ENCODE results near the gene MLPH. TPM values are rescaled to one million over a fixed set of nuclear protein-coding genes. Genes with fewer than 3 reads are reported as not detected.

MLPH gene
- total and polyA plus RNA-seq, 9 of the 15 experiments (the other 6 are each of a cell fraction or from before 2014, with no cell fraction given), result 0.22 TPM; not detected in 8

DNA sequence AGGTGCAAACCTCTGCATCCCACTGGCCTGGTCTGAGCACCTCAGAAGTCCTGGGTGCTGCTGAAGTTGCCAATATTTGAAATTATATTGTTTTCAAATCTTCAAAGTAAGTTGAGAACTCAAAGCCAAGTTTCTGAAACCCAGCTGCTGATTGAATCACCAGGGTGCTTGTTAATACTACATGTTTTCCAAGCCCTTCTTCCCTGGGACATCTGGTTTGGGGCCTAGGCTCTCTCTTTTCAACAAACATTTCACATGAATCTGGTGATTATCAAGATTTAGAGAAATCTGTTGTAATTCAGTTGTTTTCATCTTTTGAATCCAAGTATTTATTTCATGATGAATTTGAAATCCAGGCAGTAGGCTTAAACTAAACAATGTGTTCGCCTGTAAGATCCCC lies 24.4 kb downstream of the MLPH start:
- no TSS peak for BruUV-seq (replicated peaks)
- H3K9ac ChIP-seq (ENCODE audit: insufficient read depth in 1 of 2, low read depth in 2 of 2, low read length in 2 of 2), result no peak overlapping the region
- WGBS (ENCODE audit: insufficient coverage, low coverage, missing lambda C conversion rate), result 0% methylated on average over 1 of the region's 1 CpG
- no peaks in the 10 kb centered on the region for H3K9me3 ChIP-seq (replicated peaks; ENCODE audit: control insufficient read depth, insufficient read depth, low read depth, low read length)
- no peaks in the 10 kb centered on the region for H3K79me2 ChIP-seq (ENCODE audit: control insufficient read depth, insufficient read depth, low read length)
- no peaks in the 10 kb centered on the region for H4K20me1 ChIP-seq (replicated peaks; ENCODE audit: control insufficient read depth, insufficient read depth, low read length)
- no peaks in the 10 kb centered on the region for H3K36me3 ChIP-seq (ENCODE audit: control insufficient read depth, insufficient read depth, low read length)
- POLR2A ChIA-PET, result no interaction called here
- in situ Hi-C loops (cut with MboI) (loop anchor here (5.0 kb wide), 1 partner anchor 61 kb away; no protein-coding TSS in a partner anchor), intact Hi-C loops (cut with micrococcal nuclease) (no loop called here)
- H3K27me3 ChIP-seq (ENCODE audit: control insufficient read depth in 2 of 2, insufficient read depth in 2 of 2, low read length in 2 of 2), result peaks cover 3 to 31% of the 10 kb centered on the region in 2 experiments; a peak in 3 of 5 replicates
- no peak overlapping the region for H3K4me2 ChIP-seq (ENCODE audit: insufficient read depth, low read length)
- H3K9me1 ChIP-seq (ENCODE audit: control insufficient read depth, insufficient read depth, low read length), result no peaks in the 10 kb centered on the region
- no peak for ATAC-seq
- no peak overlapping the region for H3K4me3 ChIP-seq
- CTCF ChIA-PET (ENCODE audit: low intra/inter-chr PET ratio), result interaction anchor here (0.6 to 3.4 kb wide), 2 partner anchors 61 to 102 kb away, joined by 5 to 51 read pairs; no protein-coding TSS in a partner anchor
- FAIRE-seq, result no peak
- H2AFZ ChIP-seq (ENCODE audit: low read depth, low read length), result no peak overlapping the region
- H3K4me1 ChIP-seq (replicated peaks in 1 of 2; ENCODE audit: control insufficient read depth in 2 of 2, insufficient read depth in 2 of 2, low read length in 2 of 2), result no peaks in the 10 kb centered on the region
- H3K27ac ChIP-seq (ENCODE audit: extremely low read depth, low read depth, low read length), result no peak overlapping the region
- DNase-seq (ENCODE audit: extremely low read depth in 1 of 4, low spot score in 3 of 4), result no peak
- TF ChIP-seq, protein P1, sequence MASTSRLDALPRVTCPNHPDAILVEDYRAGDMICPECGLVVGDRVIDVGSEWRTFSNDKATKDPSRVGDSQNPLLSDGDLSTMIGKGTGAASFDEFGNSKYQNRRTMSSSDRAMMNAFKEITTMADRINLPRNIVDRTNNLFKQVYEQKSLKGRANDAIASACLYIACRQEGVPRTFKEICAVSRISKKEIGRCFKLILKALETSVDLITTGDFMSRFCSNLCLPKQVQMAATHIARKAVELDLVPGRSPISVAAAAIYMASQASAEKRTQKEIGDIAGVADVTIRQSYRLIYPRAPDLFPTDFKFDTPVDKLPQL (IDR thresholded peaks at IDR 0.05; ENCODE audit: extremely low read depth, insufficient read length), result no peak
- TF ChIP-seq KDM1A (IDR thresholded peaks at IDR 0.05) (no peak), CHCHD3 (CRISPR knock-in tag; IDR thresholded peaks at IDR 0.05) (no peak), HCFC1 (IDR thresholded peaks at IDR 0.05; ENCODE audit: low read depth, low read length) (no peak), ESRRB (CRISPR knock-in tag; IDR thresholded peaks at IDR 0.05; ENCODE audit: borderline replicate concordance) (no peak), ELF4 (CRISPR knock-in tag; IDR thresholded peaks at IDR 0.05) (no peak), GTF2A2 (tag; IDR thresholded peaks at IDR 0.05) (no peak)
- TF ChIP-seq, protein P2, sequence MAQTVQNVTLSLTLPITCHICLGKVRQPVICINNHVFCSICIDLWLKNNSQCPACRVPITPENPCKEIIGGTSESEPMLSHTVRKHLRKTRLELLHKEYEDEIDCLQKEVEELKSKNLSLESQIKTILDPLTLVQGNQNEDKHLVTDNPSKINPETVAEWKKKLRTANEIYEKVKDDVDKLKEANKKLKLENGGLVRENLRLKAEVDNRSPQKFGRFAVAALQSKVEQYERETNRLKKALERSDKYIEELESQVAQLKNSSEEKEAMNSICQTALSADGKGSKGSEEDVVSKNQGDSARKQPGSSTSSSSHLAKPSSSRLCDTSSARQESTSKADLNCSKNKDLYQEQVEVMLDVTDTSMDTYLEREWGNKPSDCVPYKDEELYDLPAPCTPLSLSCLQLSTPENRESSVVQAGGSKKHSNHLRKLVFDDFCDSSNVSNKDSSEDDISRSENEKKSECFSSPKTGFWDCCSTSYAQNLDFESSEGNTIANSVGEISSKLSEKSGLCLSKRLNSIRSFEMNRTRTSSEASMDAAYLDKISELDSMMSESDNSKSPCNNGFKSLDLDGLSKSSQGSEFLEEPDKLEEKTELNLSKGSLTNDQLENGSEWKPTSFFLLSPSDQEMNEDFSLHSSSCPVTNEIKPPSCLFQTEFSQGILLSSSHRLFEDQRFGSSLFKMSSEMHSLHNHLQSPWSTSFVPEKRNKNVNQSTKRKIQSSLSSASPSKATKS (CRISPR knock-in tag; IDR thresholded peaks at IDR 0.05), result no peak

Measured in K562 (cell line).